Measurements from ENCODE around the gene DMRTB1.

- TF ChIP-seq POLR2A (IDR thresholded peaks at IDR 0.05): no peak
- TF ChIP-seq CTCF (IDR thresholded peaks at IDR 0.05 in 8 of 11, conservative IDR thresholded peaks at IDR 0.05 in 3 of 11): no peak
- TF ChIP-seq POLR2AphosphoS5 (IDR thresholded peaks at IDR 0.05): no peak
These were observed 43.6 kb downstream of the DMRTB1 start for GRCh38 chr1:53502641-53503432.
